Testis (tissue), 2 donors: Measurements from ENCODE around the gene CLK3.

Experiments
- POLR2A ChIP-seq: fragments of 450-650 bp; IDR thresholded peaks from one replicate; pipeline ENCODE4 v1.6.1; 2017; ENCODE audit warnings: antibody characterized with exemption, mild to moderate bottlenecking, moderate library complexity
- TF ChIP-seq, protein P1 (sequence below), 3 experiments: fragments of 450-650 bp in 2 of 3; fragments of 200-600 bp in 1 of 3; sonication (generic) in 1 of 3; IDR thresholded peaks; one replicate each; pipeline ENCODE4 v1.5.1; 2016 to 2019; ENCODE audit warnings: antibody characterized with exemption in 3 of 3, mild to moderate bottlenecking in 2 of 3, moderate library complexity in 1 of 3

DNA sequence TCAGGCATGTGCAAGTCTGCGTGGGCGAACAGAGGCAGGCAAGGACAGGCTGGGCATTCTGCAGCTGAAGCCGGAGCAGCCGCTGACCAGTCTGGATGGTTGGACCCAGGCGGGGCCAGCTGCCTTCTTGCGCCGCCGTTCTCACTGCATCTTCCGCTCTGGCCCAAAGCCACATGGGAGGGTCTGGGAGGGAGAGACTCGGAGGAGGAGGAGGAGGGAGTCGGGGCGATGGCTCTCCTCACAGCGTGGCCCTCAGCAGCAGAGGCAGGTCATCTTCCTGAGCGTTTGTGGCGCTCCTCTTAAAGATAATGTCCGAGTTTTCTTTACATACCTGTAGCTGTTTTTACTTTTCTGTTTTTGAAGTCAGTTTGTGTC is 5.9 kb downstream of the CLK3 start:
- TF ChIP-seq, protein P1, sequence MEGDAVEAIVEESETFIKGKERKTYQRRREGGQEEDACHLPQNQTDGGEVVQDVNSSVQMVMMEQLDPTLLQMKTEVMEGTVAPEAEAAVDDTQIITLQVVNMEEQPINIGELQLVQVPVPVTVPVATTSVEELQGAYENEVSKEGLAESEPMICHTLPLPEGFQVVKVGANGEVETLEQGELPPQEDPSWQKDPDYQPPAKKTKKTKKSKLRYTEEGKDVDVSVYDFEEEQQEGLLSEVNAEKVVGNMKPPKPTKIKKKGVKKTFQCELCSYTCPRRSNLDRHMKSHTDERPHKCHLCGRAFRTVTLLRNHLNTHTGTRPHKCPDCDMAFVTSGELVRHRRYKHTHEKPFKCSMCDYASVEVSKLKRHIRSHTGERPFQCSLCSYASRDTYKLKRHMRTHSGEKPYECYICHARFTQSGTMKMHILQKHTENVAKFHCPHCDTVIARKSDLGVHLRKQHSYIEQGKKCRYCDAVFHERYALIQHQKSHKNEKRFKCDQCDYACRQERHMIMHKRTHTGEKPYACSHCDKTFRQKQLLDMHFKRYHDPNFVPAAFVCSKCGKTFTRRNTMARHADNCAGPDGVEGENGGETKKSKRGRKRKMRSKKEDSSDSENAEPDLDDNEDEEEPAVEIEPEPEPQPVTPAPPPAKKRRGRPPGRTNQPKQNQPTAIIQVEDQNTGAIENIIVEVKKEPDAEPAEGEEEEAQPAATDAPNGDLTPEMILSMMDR (IDR thresholded peaks at IDR 0.05): no peak
- TF ChIP-seq POLR2A: no peak
